ENCODE measurements around the gene GDI1. TPM values are rescaled to one million over a fixed set of nuclear protein-coding genes. Genes with fewer than 3 reads are reported as not detected.

Gene GDI1
- 89.4 to 105 TPM (median 103 TPM) in 5 replicates for total RNA-seq (2022; extraction: Qiagen RNA extraction; ENCODE audit: low read depth)

GRCh38 chrX:154436983-154437752, at the start of gene GDI1:
TSS of gene GDI1 (plus strand) at chrX:154437154. CDS start at chrX:154437255, 101 bp downstream.

GRCh38 chrX:154397888-154398667, 38.9 kb upstream of the GDI1 start, which contains the start of gene RPL10:
TSS of gene RPL10 (plus strand) at chrX:154398377. CDS start at chrX:154398520, 143 bp downstream.

DNA sequence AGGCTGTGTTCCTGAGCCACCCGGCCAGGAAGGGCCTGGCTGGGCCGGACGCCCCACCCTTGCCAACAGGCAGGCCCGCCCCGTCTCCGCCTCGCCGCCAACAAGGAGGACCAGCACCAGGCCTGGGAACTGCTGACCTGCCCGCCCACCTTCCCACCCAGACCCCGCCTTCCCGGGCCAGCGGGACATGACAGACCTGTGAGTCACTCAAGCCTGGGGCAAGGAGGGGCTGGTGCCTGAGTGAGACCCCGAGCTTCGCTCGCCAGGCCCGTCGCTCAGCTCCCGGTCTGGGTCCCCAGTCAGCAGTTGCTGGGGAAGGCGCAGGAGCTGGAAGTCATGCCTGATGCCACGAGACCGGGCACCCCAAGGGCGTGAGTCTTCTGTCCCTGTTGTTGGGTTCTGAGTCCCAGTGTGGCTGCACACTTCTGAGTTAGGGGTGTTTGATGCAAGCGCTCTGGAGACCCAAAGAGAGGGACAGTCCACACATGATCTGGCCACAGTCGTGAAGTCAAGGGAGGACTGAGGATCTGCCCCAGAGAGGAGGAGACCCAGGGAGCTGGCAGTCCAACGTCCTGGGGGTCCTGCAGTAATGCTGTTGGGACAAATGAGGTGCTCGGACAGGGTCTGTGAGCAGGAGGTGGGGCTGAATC, 27.6 kb upstream of the GDI1 start, which contains the start of gene DNASE1L1:
Gene DNASE1L1 (minus strand): TSS at position 33 of the 650 bp plus-strand sequence. CDS start 3,686 bp downstream, outside the sequence.

DNA sequence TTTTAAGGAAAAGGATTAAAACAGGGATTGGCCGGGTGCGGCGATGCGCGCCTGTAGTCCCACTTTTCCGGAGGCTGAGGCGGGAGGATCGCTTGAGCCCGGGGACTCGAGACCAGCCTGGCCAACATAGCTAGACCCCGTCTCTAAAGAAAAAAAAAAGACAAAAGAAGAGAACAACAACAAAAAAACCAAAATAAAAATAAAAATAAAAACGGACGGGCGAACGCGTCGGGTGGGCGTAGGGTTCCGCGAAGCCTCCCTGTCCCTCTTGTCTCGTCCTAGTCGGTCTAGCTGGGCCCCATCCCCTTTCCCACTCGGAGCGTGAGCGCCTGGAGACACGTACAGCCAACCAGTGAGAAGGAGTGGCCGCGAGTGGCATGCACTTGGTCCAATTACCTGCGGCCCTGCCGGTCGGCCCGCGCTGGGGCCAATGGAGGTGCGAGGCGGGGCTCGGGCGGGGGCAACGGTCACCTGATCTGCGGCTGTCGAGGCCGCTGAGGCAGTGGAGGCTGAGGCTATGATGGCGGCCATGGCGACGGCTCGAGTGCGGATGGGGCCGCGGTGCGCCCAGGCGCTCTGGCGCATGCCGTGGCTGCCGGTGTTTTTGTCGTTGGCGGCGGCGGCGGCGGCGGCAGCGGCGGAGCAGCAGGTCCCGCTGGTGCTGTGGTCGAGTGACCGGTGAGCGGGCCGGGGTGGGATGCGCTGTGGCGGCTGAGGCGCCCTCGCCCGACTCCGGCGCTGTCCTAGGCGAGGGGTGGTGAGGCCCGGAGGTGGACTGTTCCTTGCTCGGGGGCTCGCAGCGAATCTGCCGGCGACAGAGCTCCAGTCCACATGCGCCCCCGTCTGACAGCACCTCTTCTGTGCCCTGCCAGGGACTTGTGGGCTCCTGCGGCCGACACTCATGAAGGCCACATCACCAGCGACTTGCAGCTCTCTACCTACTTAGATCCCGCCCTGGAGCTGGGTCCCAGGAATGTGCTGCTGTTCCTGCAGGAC, 8.5 kb upstream of the GDI1 start, which contains the start of gene ATP6AP1:
Gene ATP6AP1 (plus strand): TSS at position 502 of the 996 bp plus-strand sequence. CDS start 16 bp downstream, at position 518.

DNA sequence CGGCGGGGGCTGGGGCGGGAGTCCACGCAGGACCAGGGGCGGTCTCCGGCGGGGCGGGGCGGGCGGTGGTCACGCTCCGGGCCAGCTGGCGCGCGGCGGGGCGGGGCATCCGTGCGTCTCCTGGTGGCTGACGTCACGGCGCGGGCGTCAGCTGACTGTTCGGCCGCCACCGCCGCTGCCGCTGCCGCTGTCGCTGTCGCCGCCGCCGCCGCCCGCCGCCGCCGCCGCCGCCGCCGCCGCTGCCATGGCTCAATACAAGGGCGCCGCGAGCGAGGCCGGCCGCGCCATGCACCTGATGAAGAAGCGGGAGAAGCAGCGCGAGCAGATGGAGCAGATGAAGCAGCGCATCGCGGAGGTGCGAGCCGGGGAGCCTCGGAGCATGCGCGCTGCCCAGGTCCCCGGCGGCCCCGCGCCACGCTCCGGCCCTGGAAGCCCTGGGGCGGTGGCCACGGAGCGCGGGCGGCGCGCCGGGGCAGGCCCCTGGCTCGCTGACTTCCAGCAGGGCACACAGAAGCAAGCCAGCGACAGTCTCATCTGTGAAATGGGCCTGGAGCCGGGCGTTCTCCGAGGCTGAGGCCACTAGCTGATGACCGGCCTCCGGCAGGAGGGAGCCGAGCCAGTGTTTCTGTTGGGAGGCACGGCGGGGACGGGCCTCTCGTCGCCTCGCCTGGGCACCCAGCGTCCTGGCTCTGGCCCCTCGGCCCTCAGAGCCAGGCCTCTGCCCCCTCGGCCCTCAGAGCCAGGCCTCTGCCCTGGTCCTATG, 7.2 kb downstream of the GDI1 start, which contains the start of gene FAM50A:
Gene FAM50A (plus strand): TSS at position 150 of the 763 bp plus-strand sequence. CDS start 95 bp downstream, at position 245.

GRCh38 chrX:154458116-154458953, 21.4 kb downstream of the GDI1 start, which contains the start of gene PLXNA3:
TSS of gene PLXNA3 (plus strand) at chrX:154458281. CDS start at chrX:154460184, 1,903 bp downstream.

GRCh38 chrX:154478728-154479622, 42.0 kb downstream of the GDI1 start, which contains the start of gene LAGE3:
TSS of gene LAGE3 (minus strand) at chrX:154479281. CDS start at chrX:154478915, 366 bp downstream.

DNA sequence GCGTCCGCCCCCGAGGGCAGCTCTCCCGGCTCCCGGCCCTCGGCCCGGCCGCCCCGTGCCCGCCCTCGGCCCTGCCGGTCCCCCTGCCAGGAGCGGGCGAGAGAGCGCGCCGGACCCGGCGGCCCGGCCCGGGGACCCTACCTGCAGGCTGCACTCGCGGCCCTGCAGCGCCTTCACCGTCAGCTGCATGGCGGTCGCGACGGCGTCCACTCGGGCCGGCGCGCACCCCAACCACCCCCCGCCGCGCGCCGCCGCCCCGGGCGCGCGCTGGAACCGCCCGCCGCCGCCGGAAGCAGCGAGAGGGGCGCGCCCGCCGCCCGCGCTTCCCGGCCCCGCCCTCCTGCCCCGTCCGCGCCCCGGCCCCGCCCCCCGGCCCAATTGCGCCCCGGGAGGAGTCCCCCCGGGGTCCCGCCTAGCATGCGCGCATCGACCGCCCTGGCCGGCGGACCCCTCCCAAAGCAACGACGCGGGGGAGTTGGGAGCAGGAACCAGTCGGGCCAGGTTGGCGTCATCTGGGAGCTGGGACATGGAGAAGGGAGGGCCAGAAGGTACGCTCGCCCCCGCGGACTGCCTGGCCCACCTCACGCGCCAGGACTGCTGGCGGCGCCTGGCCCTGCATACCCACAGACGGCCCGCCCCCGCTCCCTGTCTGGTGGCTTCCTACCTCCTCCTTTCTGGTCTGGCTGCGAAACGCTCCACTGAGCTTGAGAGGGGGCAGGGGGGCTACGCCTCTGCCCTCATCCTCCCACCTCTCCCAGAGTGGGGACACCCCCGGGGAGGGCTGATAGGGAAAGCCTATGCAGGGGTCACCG, 49.6 kb downstream of the GDI1 start, which contains the start of gene UBL4A:
Gene UBL4A (minus strand): TSS at position 220 of the 812 bp plus-strand sequence. CDS start 31 bp downstream, at position 189.

GRCh38 chrX:154490414-154491083, 53.6 kb downstream of the GDI1 start, which contains the start of gene SLC10A3:
TSS of gene SLC10A3 (minus strand) at chrX:154490629. CDS start at chrX:154488940, 1,689 bp downstream.

Other genes with a start within 250 kb of the GDI1 start
- gene OPN1MW2, start 217.4 kb upstream of the GDI1 start, total RNA-seq (2022; extraction: Qiagen RNA extraction; ENCODE audit: low read depth) = not detected in 5 replicates
- gene OPN1MW3, start 179.6 kb upstream of the GDI1 start, total RNA-seq (2022; extraction: Qiagen RNA extraction; ENCODE audit: low read depth) = not detected in 5 replicates
- gene TEX28, start 142.0 kb upstream of the GDI1 start, total RNA-seq (2022; extraction: Qiagen RNA extraction; ENCODE audit: low read depth) = 0.09 TPM in 1 of 5 replicates, not detected in the others
- gene TKTL1, start 141.4 kb upstream of the GDI1 start, total RNA-seq (2022; extraction: Qiagen RNA extraction; ENCODE audit: low read depth) = 0.10 to 0.19 TPM (median 0.17 TPM) in 3 of 5 replicates, not detected in the others
- 1,320 to 1,681 TPM (median 1,555 TPM) in 5 replicates for gene FLNA, start 62.5 kb upstream of the GDI1 start, total RNA-seq (2022; extraction: Qiagen RNA extraction; ENCODE audit: low read depth)
- 115 to 162 TPM (median 151 TPM) in 5 replicates for gene EMD, start 57.9 kb upstream of the GDI1 start, total RNA-seq (2022; extraction: Qiagen RNA extraction; ENCODE audit: low read depth)
- gene RPL10, start 38.8 kb upstream of the GDI1 start, total RNA-seq (2022; extraction: Qiagen RNA extraction; ENCODE audit: low read depth) = 5,224 to 6,204 TPM (median 5,426 TPM) in 5 replicates
- 26.1 to 33.5 TPM (median 29.3 TPM) in 5 replicates for gene DNASE1L1, start 27.9 kb upstream of the GDI1 start, total RNA-seq (2022; extraction: Qiagen RNA extraction; ENCODE audit: low read depth)
- 32.2 to 40.3 TPM (median 37.1 TPM) in 5 replicates for gene TAFAZZIN, start 25.6 kb upstream of the GDI1 start, total RNA-seq (2022; extraction: Qiagen RNA extraction; ENCODE audit: low read depth)
- 81.6 to 108 TPM (median 104 TPM) in 5 replicates for gene ATP6AP1, start 8.5 kb upstream of the GDI1 start, total RNA-seq (2022; extraction: Qiagen RNA extraction; ENCODE audit: low read depth)
- 92.4 to 124 TPM (median 106 TPM) in 5 replicates for gene FAM50A, start 7.0 kb downstream of the GDI1 start, total RNA-seq (2022; extraction: Qiagen RNA extraction; ENCODE audit: low read depth)
- gene PLXNA3, start 21.1 kb downstream of the GDI1 start, total RNA-seq (2022; extraction: Qiagen RNA extraction; ENCODE audit: low read depth) = 10.8 to 15.6 TPM (median 11.8 TPM) in 5 replicates
- gene LAGE3, start 42.1 kb downstream of the GDI1 start, total RNA-seq (2022; extraction: Qiagen RNA extraction; ENCODE audit: low read depth) = 57.7 to 70.9 TPM (median 68.2 TPM) in 5 replicates
- 64.7 to 72.3 TPM (median 68.9 TPM) in 5 replicates for gene UBL4A, start 49.5 kb downstream of the GDI1 start, total RNA-seq (2022; extraction: Qiagen RNA extraction; ENCODE audit: low read depth)
- 29.7 to 41.5 TPM (median 40.1 TPM) in 5 replicates for gene SLC10A3, start 53.5 kb downstream of the GDI1 start, total RNA-seq (2022; extraction: Qiagen RNA extraction; ENCODE audit: low read depth)
- 32.9 to 47.3 TPM (median 45.3 TPM) in 5 replicates for gene FAM3A, start 79.1 kb downstream of the GDI1 start, total RNA-seq (2022; extraction: Qiagen RNA extraction; ENCODE audit: low read depth)
- gene G6PD, start 109.7 kb downstream of the GDI1 start, total RNA-seq (2022; extraction: Qiagen RNA extraction; ENCODE audit: low read depth) = 1,331 to 1,547 TPM (median 1,449 TPM) in 5 replicates
- gene IKBKG, start 110.5 kb downstream of the GDI1 start, total RNA-seq (2022; extraction: Qiagen RNA extraction; ENCODE audit: low read depth) = 35.2 to 42.9 TPM (median 41.7 TPM) in 5 replicates
- gene CTAG1A, start 148.0 kb downstream of the GDI1 start, total RNA-seq (2022; extraction: Qiagen RNA extraction; ENCODE audit: low read depth) = not detected in 5 replicates
- gene CTAG1B, start 182.1 kb downstream of the GDI1 start, total RNA-seq (2022; extraction: Qiagen RNA extraction; ENCODE audit: low read depth) = not detected in 5 replicates
- gene CTAG2, start 216.4 kb downstream of the GDI1 start, total RNA-seq (2022; extraction: Qiagen RNA extraction; ENCODE audit: low read depth) = not detected in 5 replicates